ENCODE data around the gene MAEL.

DNA sequence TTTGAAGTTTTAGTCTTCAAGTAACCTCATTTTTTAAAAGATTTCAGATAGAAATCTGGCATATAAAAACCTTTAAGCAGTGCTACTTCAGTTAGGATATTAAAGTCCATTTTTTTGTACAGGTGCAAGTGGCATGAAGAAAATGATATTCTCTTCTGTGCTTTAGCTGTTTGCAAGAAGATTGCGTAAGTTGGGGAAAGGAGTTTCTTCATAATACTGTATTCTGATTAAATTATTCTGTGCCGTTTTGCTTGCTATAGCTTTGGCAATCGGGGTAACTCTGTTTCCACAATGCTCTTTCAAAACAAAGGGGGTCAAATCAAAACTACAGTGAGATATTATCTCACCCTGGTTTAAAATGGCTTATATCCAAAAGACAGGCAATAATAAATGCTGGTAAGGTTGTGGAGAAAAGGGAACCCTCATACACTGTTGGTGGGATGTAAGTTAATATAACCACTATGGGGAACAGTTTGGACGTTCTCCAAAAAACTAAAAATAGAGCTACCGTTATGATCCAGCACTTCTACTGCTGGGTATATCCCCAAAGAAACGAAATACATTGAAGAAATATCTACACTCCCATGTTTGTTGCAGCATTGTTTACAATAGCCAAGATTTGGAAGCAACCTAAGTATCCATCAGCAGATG lies 27.1 kb downstream of the MAEL start:
- TF ChIP-seq, protein P1, sequence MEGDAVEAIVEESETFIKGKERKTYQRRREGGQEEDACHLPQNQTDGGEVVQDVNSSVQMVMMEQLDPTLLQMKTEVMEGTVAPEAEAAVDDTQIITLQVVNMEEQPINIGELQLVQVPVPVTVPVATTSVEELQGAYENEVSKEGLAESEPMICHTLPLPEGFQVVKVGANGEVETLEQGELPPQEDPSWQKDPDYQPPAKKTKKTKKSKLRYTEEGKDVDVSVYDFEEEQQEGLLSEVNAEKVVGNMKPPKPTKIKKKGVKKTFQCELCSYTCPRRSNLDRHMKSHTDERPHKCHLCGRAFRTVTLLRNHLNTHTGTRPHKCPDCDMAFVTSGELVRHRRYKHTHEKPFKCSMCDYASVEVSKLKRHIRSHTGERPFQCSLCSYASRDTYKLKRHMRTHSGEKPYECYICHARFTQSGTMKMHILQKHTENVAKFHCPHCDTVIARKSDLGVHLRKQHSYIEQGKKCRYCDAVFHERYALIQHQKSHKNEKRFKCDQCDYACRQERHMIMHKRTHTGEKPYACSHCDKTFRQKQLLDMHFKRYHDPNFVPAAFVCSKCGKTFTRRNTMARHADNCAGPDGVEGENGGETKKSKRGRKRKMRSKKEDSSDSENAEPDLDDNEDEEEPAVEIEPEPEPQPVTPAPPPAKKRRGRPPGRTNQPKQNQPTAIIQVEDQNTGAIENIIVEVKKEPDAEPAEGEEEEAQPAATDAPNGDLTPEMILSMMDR (IDR thresholded peaks at IDR 0.05; ENCODE audit: insufficient read depth, low read depth, low read length) = no peak
- no peak for TF ChIP-seq EZH2 (IDR thresholded peaks at IDR 0.05; ENCODE audit: insufficient read depth, low read length)

Measured in astrocyte (in vitro differentiated cells and primary cell).